ENCODE results near the gene ITLN1. TPM values are rescaled to one million over a fixed set of nuclear protein-coding genes. Genes with fewer than 3 reads are reported as not detected.

ITLN1 gene
- not detected in 2 replicates for total RNA-seq

DNA sequence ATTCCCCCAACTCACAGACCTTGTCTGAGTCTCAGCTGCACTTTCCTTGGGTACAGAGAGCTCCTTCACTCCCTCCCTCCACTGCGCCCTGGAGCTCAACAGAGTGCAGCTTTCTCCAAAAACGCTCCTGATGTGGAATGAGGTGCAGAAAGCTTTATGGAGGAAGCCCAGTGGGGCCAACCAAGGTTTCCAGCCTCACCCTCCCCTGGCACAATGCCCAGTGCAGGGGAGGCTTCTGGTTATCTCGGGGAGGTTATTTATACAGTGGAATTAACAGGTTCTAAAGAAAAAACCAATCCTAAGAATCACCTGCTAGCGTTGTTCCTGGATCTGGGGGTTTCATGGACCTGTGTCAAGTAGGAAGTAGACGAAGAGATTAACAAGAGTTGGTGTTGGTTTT lies at the start of gene ITLN1:
TSS of gene ITLN1 (minus strand) at position 139 of the 400 bp plus-strand sequence. CDS start 303 bp downstream, outside the sequence.

DNA sequence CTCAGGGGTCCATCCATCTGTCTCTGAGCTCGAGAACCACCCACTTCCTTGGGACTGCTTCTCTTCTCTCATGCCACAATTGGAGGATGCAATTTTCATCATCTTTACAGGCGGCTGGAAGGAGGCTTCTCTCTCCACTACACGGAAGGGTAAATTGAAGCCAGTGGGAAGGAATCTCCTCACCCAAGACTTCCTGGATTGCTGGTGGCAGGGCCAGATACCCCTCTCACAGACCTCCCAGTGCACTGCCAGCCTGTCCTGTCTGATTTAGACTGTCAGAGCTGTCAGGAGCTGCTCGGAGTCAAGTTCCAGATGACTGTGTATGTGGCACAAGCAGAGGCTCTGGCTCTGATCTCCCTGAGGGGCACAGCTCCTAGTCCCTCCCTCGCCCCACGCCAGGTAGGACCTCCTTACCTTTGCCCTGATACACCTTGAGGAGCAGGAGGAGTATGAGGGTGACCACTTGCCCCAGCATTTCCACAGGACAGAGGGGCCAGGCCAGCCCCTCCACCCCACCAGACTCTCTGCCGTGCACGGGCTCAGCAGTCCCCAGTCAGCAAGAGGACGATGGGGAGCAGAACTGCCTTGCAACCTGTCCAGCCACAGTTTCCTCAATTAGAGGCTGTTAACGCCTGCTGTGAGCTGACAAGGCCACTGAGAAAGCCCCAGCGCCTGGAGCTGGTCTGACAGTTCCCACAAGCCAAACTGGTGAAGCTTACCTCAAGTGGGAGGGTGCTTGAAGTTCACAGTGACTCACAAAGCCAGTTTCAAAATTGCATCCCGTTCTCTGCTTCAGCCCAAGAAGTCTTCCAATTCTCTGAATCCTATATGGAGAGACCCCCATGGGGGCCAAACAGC lies 22.5 kb downstream of the ITLN1 start, which contains the start of gene CD244:
TSS of gene CD244 (minus strand) at position 685 of the 858 bp plus-strand sequence. CDS start at position 475, 210 bp downstream.

Other genes with a start within 250 kb of the ITLN1 start
- gene SLAMF1, start 238.1 kb downstream of the ITLN1 start, total RNA-seq: not detected in 2 replicates
- not detected in 2 replicates for gene CD48, start 173.4 kb downstream of the ITLN1 start, total RNA-seq
- gene SLAMF7, start 145.9 kb downstream of the ITLN1 start, total RNA-seq: not detected in 2 replicates
- gene LY9, start 89.0 kb downstream of the ITLN1 start, total RNA-seq: not detected in 2 replicates
- gene CD244, start 22.3 kb downstream of the ITLN1 start, total RNA-seq: not detected in 2 replicates
- not detected in 2 replicates for gene ITLN2, start 69.6 kb upstream of the ITLN1 start, total RNA-seq
- gene F11R, start 136.0 kb upstream of the ITLN1 start, total RNA-seq: 144 and 239 TPM in 2 replicates
- gene TSTD1, start 153.8 kb upstream of the ITLN1 start, total RNA-seq: 2.4 and 3.6 TPM in 2 replicates
- gene USF1, start 160.8 kb upstream of the ITLN1 start, total RNA-seq: 72.8 and 82.5 TPM in 2 replicates
- not detected in 2 replicates for gene ARHGAP30, start 184.7 kb upstream of the ITLN1 start, total RNA-seq
- gene NECTIN4, start 204.4 kb upstream of the ITLN1 start, total RNA-seq: under 0.01 and 0.65 TPM in 2 replicates
- 0.86 and 1.3 TPM in 2 replicates for gene KLHDC9, start 213.2 kb upstream of the ITLN1 start, total RNA-seq
- 34.3 and 40.9 TPM in 2 replicates for gene PFDN2, start 232.9 kb upstream of the ITLN1 start, total RNA-seq
- gene NIT1, start 232.9 kb upstream of the ITLN1 start, total RNA-seq: 11.8 and 13.9 TPM in 2 replicates
- gene DEDD, start 247.5 kb upstream of the ITLN1 start, total RNA-seq: 43.8 and 45.7 TPM in 2 replicates

All from vein endothelial cell (primary cell).